Uterus (tissue), 2 donors: ENCODE data around the gene YLPM1.

Experiments
- POLR2A ChIP-seq, 2 donors: fragments of 450-650 bp; IDR thresholded peaks; one replicate each; pipeline ENCODE4 v1.6.1; 2016; ENCODE audit warnings: antibody characterized with exemption in 2 of 2, mild to moderate bottlenecking in 1 of 2, moderate library complexity in 1 of 2
- TF ChIP-seq, protein P1 (sequence below), 4 experiments: fragments of 200-600 bp in 2 of 4; fragments of 450-650 bp in 2 of 4; sonication (generic) in 2 of 4; IDR thresholded peaks; one replicate each; pipeline ENCODE4 v1.5.1; 2016 to 2019; ENCODE audit warnings: antibody characterized with exemption in 4 of 4, mild to moderate bottlenecking in 2 of 4, moderate library complexity in 1 of 4

GRCh38 chr14:74801396-74801795 lies 38.3 kb downstream of the YLPM1 start:
- TF ChIP-seq, protein P1, sequence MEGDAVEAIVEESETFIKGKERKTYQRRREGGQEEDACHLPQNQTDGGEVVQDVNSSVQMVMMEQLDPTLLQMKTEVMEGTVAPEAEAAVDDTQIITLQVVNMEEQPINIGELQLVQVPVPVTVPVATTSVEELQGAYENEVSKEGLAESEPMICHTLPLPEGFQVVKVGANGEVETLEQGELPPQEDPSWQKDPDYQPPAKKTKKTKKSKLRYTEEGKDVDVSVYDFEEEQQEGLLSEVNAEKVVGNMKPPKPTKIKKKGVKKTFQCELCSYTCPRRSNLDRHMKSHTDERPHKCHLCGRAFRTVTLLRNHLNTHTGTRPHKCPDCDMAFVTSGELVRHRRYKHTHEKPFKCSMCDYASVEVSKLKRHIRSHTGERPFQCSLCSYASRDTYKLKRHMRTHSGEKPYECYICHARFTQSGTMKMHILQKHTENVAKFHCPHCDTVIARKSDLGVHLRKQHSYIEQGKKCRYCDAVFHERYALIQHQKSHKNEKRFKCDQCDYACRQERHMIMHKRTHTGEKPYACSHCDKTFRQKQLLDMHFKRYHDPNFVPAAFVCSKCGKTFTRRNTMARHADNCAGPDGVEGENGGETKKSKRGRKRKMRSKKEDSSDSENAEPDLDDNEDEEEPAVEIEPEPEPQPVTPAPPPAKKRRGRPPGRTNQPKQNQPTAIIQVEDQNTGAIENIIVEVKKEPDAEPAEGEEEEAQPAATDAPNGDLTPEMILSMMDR (IDR thresholded peaks at IDR 0.05), result no peak
- TF ChIP-seq POLR2A (IDR thresholded peaks at IDR 0.05), result no peak
